PC-3 (cell line): ENCODE data around the gene MAPK4. TPM values are rescaled to one million over a fixed set of nuclear protein-coding genes. Genes with fewer than 3 reads are reported as not detected.
A peak's percentile ranks its signal among the peaks of the same experiment; 100 is the strongest.
"Not testable (repeated sequence)": the region's sequence is repeated elsewhere in the genome, so short reads cannot be mapped to it uniquely, and the experiment has no call there.

Experiments used
- ATAC-seq: fragments of 200-7000 bp; cut with Tn5 transposase; 2 replicates; pipeline ENCODE4 v1.9.1; 2020; ENCODE audit warnings: mild to moderate bottlenecking, moderate library complexity
- BruUV-seq: library from RNA; stranded (reverse); fragments of 400-500 nt; replicated peaks from 2 replicates; lab custom pipeline; 2021; lab: Mats Ljungman, UMichigan
- CTCF ChIA-PET: fragments of 300-600 bp; sonication (Branson Sonifier 250); formaldehyde crosslinking; loops from one replicate; lab custom pipeline; 2022; ENCODE audit warnings: antibody characterized with exemption; lab: Charles Lee
- POLR2A ChIA-PET: fragments of 300-600 bp; sonication (Branson Sonifier 250); formaldehyde crosslinking; loops from one replicate; lab custom pipeline; 2022; ENCODE audit warnings: antibody characterized with exemption; ENCODE audit not compliant: unreplicated experiment; lab: Charles Lee
- DNase-seq: peaks from one replicate; pipeline ENCODE4 v3.0.0-alpha.2; 2015
- H2AFZ ChIP-seq: fragments of 300-600 bp; sonication (generic); 2 replicates; pipeline ENCODE4 v1.6.0; 2016; ENCODE audit warnings: antibody characterized with exemption, low read length
- H3F3A ChIP-seq: fragments of 300-600 bp; sonication (generic); one replicate; pipeline ENCODE4 v1.6.0; 2017; ENCODE audit warnings: antibody characterized with exemption, low read length, control low read depth, mild to moderate bottlenecking; ENCODE audit not compliant: unreplicated experiment
- H3K27ac ChIP-seq: fragments of 300-600 bp; sonication (generic); 2 replicates; pipeline ENCODE4 v1.5.1; 2016; ENCODE audit warnings: mild to moderate bottlenecking, low read length
- H3K27me3 ChIP-seq: fragments of 300-600 bp; sonication (generic); 2 replicates; pipeline ENCODE4 v1.6.1; 2016; ENCODE audit warnings: low read length, mixed read lengths
- H3K36me3 ChIP-seq: fragments of 300-600 bp; sonication (generic); 2 replicates; pipeline ENCODE4 v1.6.1; 2016; ENCODE audit warnings: low read depth, mixed run types, low read length, mixed read lengths
- H3K4me1 ChIP-seq: fragments of 300-600 bp; sonication (generic); 2 replicates; pipeline ENCODE4 v1.5.1; 2016; ENCODE audit warnings: low read length; ENCODE audit not compliant: insufficient read depth
- H3K4me2 ChIP-seq: fragments of 300-600 bp; sonication (generic); 2 replicates; pipeline ENCODE4 v1.6.0; 2016; ENCODE audit warnings: low read length
- H3K4me3 ChIP-seq: fragments of 300-600 bp; sonication (generic); 2 replicates; pipeline ENCODE4 v1.5.1; 2016; ENCODE audit warnings: mild to moderate bottlenecking, low read length, mixed read lengths
- H3K79me2 ChIP-seq: fragments of 300-600 bp; sonication (generic); 2 replicates; pipeline ENCODE4 v1.6.1; 2017; ENCODE audit warnings: low read length, mixed read lengths
- H3K9ac ChIP-seq: fragments of 300-600 bp; sonication (generic); 2 replicates; pipeline ENCODE4 v1.6.0; 2016; ENCODE audit warnings: mild to moderate bottlenecking, low read length
- H3K9me2 ChIP-seq: fragments of 300-600 bp; sonication (generic); replicated peaks from 2 replicates; pipeline ENCODE4 v1.6.1; 2016; ENCODE audit warnings: mixed run types, low read length, mixed read lengths
- H3K9me3 ChIP-seq: fragments of 300-600 bp; sonication (generic); 2 replicates; pipeline ENCODE4 v1.6.1; 2016; ENCODE audit warnings: low read length, mixed read lengths
- H4K20me1 ChIP-seq: fragments of 300-600 bp; sonication (generic); 2 replicates; pipeline ENCODE4 v1.6.1; 2016; ENCODE audit warnings: low read length, mixed read lengths
- EZH2 ChIP-seq: fragments of 300-600 bp; sonication (generic); IDR thresholded peaks from one replicate; pipeline ENCODE4 v1.6.1; 2017; ENCODE audit warnings: antibody characterized with exemption, mild to moderate bottlenecking, low read length; ENCODE audit not compliant: unreplicated experiment
- EZH2phosphoT487 ChIP-seq: fragments of 300-600 bp; sonication (generic); IDR thresholded peaks from 2 replicates; pipeline ENCODE4 v1.6.1; 2018; ENCODE audit warnings: mild to moderate bottlenecking, antibody characterized with exemption, low read length, borderline replicate concordance
- intact Hi-C: fragments of 100-400 bp; cut with micrococcal nuclease; formaldehyde crosslinking; loops from 2 replicates; pipeline ENCODE4 v1.9.0; 2023
- total RNA-seq: library from RNA; depleted of rRNA; stranded (reverse); fragments of >200 nt; gene quantifications from 2 replicates; pipeline ENCODE4 v1.2.3, GENCODE V29; 2014
- TF ChIP-seq, protein P1 (sequence below): fragments of 300-600 bp; sonication (generic); conservative IDR thresholded peaks from 2 replicates; pipeline ENCODE4 v1.5.1; 2017; ENCODE audit warnings: antibody characterized with exemption, low read depth, mild to moderate bottlenecking, low read length

The MAPK4 gene
- total RNA-seq, 1 experiment from 2014 or later: not detected

GRCh38 chr18:50607378-50607926 lies 47.6 kb downstream of the MAPK4 start:
- DNase-seq: no peak
- Histone ChIP-seq H3K9me3 (no peaks in the 10 kb centered on the region), H2AFZ (no peak overlapping the region), H3K27me3 (no peaks in the 10 kb centered on the region), H3F3A (no peaks in the 10 kb centered on the region), H3K4me2 (no peak overlapping the region), H3K4me1 (no peaks in the 10 kb centered on the region), H4K20me1 (no peaks in the 10 kb centered on the region), H3K9me2 (no peaks in the 10 kb centered on the region), H3K79me2 (no peaks in the 10 kb centered on the region), H3K9ac (no peak overlapping the region), H3K4me3 (no peak overlapping the region), H3K36me3 (no peaks in the 10 kb centered on the region), H3K27ac (no peak overlapping the region)
- intact Hi-C loops: no loop called here
- POLR2A ChIA-PET: no interaction called here
- no TSS peak for BruUV-seq
- TF ChIP-seq EZH2phosphoT487 (no peak), EZH2 (no peak)
- TF ChIP-seq, protein P1, sequence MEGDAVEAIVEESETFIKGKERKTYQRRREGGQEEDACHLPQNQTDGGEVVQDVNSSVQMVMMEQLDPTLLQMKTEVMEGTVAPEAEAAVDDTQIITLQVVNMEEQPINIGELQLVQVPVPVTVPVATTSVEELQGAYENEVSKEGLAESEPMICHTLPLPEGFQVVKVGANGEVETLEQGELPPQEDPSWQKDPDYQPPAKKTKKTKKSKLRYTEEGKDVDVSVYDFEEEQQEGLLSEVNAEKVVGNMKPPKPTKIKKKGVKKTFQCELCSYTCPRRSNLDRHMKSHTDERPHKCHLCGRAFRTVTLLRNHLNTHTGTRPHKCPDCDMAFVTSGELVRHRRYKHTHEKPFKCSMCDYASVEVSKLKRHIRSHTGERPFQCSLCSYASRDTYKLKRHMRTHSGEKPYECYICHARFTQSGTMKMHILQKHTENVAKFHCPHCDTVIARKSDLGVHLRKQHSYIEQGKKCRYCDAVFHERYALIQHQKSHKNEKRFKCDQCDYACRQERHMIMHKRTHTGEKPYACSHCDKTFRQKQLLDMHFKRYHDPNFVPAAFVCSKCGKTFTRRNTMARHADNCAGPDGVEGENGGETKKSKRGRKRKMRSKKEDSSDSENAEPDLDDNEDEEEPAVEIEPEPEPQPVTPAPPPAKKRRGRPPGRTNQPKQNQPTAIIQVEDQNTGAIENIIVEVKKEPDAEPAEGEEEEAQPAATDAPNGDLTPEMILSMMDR: no peak
- ATAC-seq: no peak
- CTCF ChIA-PET: no interaction called here

DNA sequence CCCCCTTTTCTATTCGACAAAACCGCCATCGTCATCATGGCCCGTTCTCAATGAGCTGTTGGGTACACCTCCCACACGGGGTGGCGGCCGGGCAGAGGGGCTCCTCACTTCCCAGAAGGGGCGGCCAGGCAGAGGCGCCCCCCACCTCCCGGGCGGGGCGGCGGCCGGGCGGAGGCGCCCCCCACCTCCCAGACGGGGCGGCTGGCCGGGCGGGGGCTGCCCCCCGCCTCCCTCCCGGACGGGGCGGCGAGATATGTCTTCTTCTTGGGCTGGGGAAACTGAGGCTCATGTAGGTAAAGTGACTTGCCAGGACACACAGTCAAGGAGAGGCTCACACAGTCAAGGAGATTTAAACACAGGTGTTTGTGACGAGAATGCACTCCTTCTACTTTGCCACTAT lies 49.3 kb downstream of the MAPK4 start:
- intact Hi-C loops: not testable (repeated sequence)

GRCh38 chr18:50610349-50610748 lies 50.5 kb downstream of the MAPK4 start:
- POLR2A ChIA-PET: no interaction called here
- no TSS peak for BruUV-seq
- Histone ChIP-seq H3F3A (no peaks in the 10 kb centered on the region), H3K27ac (no peak overlapping the region), H3K4me2 (no peak overlapping the region), H3K9me2 (no peaks in the 10 kb centered on the region), H3K36me3 (no peaks in the 10 kb centered on the region), H4K20me1 (no peaks in the 10 kb centered on the region), H3K27me3 (no peaks in the 10 kb centered on the region), H2AFZ (no peak overlapping the region), H3K9ac (no peak overlapping the region), H3K4me1 (no peaks in the 10 kb centered on the region), H3K4me3 (no peak overlapping the region), H3K79me2 (no peaks in the 10 kb centered on the region), H3K9me3 (no peaks in the 10 kb centered on the region)
- DNase-seq: no peak
- intact Hi-C loops: no loop called here
- TF ChIP-seq, protein P1: 0 out of 2 replicates have a peak, but pooled peaks have one; percentile 15
- TF ChIP-seq EZH2: no peak
- no peak for ATAC-seq
- CTCF ChIA-PET: no interaction called here

More for the DNA sequence above, 49.3 kb downstream of the MAPK4 start:
- POLR2A ChIA-PET, H3K9me2 ChIP-seq, H3K4me3 ChIP-seq, H3K27ac ChIP-seq, H3K9me3 ChIP-seq, H3K79me2 ChIP-seq, H3F3A ChIP-seq, H3K4me1 ChIP-seq, H2AFZ ChIP-seq, H3K4me2 ChIP-seq, H3K27me3 ChIP-seq, H4K20me1 ChIP-seq, BruUV-seq, H3K36me3 ChIP-seq, ATAC-seq, DNase-seq, H3K9ac ChIP-seq, CTCF ChIA-PET: not testable (repeated sequence)
